ENCODE data around the gene RAP1GDS1.
"Not testable (repeated sequence)": the region's sequence is repeated elsewhere in the genome, so short reads cannot be mapped to it uniquely, and the experiment has no call there.

The RAP1GDS1 gene

GRCh38 chr4:98461121-98461865 is 200.1 kb downstream of the RAP1GDS1 start:
- H3K9me3 ChIP-seq (ENCODE audit: control insufficient read depth, low read length); H3K4me3 ChIP-seq (ENCODE audit: low read length); H3K4me1 ChIP-seq (ENCODE audit: control insufficient read depth, insufficient read depth, low read length); H3K9ac ChIP-seq (ENCODE audit: low read length); H3K36me3 ChIP-seq (ENCODE audit: control insufficient read depth, insufficient read depth, low read length); H3K27me3 ChIP-seq (ENCODE audit: control insufficient read depth, insufficient read depth, low read length): not testable (repeated sequence)

- no peaks in the 10 kb centered on the region for H3K4me1 ChIP-seq (ENCODE audit: control insufficient read depth, insufficient read depth, low read length)
- no peak overlapping the region for H3K4me3 ChIP-seq (ENCODE audit: low read length)
- no peaks in the 10 kb centered on the region for H3K27me3 ChIP-seq (ENCODE audit: control insufficient read depth, insufficient read depth, low read length)
- H3K9me3 ChIP-seq (ENCODE audit: control insufficient read depth, low read length), result no peaks in the 10 kb centered on the region
- H3K9ac ChIP-seq (ENCODE audit: low read length), result no peak overlapping the region
- no peaks in the 10 kb centered on the region for H3K36me3 ChIP-seq (ENCODE audit: control insufficient read depth, insufficient read depth, low read length)
Observed at GRCh38 chr4:98462487-98462886, 201.3 kb downstream of the RAP1GDS1 start.

- Histone ChIP-seq H3K4me3 (ENCODE audit: low read length) (no peak overlapping the region), H3K9ac (ENCODE audit: low read length) (no peak overlapping the region), H3K36me3 (ENCODE audit: control insufficient read depth, insufficient read depth, low read length) (no peaks in the 10 kb centered on the region), H3K27me3 (ENCODE audit: control insufficient read depth, insufficient read depth, low read length) (no peaks in the 10 kb centered on the region), H3K9me3 (ENCODE audit: control insufficient read depth, low read length) (no peaks in the 10 kb centered on the region), H3K4me1 (ENCODE audit: control insufficient read depth, insufficient read depth, low read length) (peaks cover 10% of the 10 kb centered on the region)
Observed at GRCh38 chr4:98466868-98467599, 205.8 kb downstream of the RAP1GDS1 start.

- peak overlapping the region; percentile 54 for H3K9ac ChIP-seq (ENCODE audit: low read length)
- H3K36me3 ChIP-seq (ENCODE audit: control insufficient read depth, insufficient read depth, low read length), result no peaks in the 10 kb centered on the region
- no peak overlapping the region for H3K4me3 ChIP-seq (ENCODE audit: low read length)
Observed at GRCh38 chr4:98467627-98468072, 206.5 kb downstream of the RAP1GDS1 start.

GRCh38 chr4:98468709-98469108 is 207.5 kb downstream of the RAP1GDS1 start:
- Histone ChIP-seq H3K4me3 (ENCODE audit: low read length) (no peak overlapping the region), H3K9me3 (ENCODE audit: control insufficient read depth, low read length) (no peaks in the 10 kb centered on the region), H3K36me3 (ENCODE audit: control insufficient read depth, insufficient read depth, low read length) (no peaks in the 10 kb centered on the region), H3K9ac (ENCODE audit: low read length) (no peak overlapping the region), H3K4me1 (ENCODE audit: control insufficient read depth, insufficient read depth, low read length) (peaks cover 10% of the 10 kb centered on the region), H3K27me3 (ENCODE audit: control insufficient read depth, insufficient read depth, low read length) (no peaks in the 10 kb centered on the region)

More at GRCh38 chr4:98467627-98468072, 206.5 kb downstream of the RAP1GDS1 start:
- H3K4me1 ChIP-seq (ENCODE audit: control insufficient read depth, insufficient read depth, low read length), result peaks cover 10% of the 10 kb centered on the region
- H3K27me3 ChIP-seq (ENCODE audit: control insufficient read depth, insufficient read depth, low read length), result no peaks in the 10 kb centered on the region
- H3K9me3 ChIP-seq (ENCODE audit: control insufficient read depth, low read length), result no peaks in the 10 kb centered on the region

GRCh38 chr4:98469771-98470170 is 208.6 kb downstream of the RAP1GDS1 start:
- no peaks in the 10 kb centered on the region for H3K27me3 ChIP-seq (ENCODE audit: control insufficient read depth, insufficient read depth, low read length)
- no peaks in the 10 kb centered on the region for H3K9me3 ChIP-seq (ENCODE audit: control insufficient read depth, low read length)
- no peak overlapping the region for H3K4me3 ChIP-seq (ENCODE audit: low read length)
- H3K4me1 ChIP-seq (ENCODE audit: control insufficient read depth, insufficient read depth, low read length), result peaks cover 10% of the 10 kb centered on the region
- no peaks in the 10 kb centered on the region for H3K36me3 ChIP-seq (ENCODE audit: control insufficient read depth, insufficient read depth, low read length)
- no peak overlapping the region for H3K9ac ChIP-seq (ENCODE audit: low read length)

GRCh38 chr4:98470366-98470765 is 209.2 kb downstream of the RAP1GDS1 start:
- H3K9me3 ChIP-seq (ENCODE audit: control insufficient read depth, low read length), result no peaks in the 10 kb centered on the region
- no peak overlapping the region for H3K4me3 ChIP-seq (ENCODE audit: low read length)
- peaks cover 10% of the 10 kb centered on the region for H3K4me1 ChIP-seq (ENCODE audit: control insufficient read depth, insufficient read depth, low read length)
- no peaks in the 10 kb centered on the region for H3K36me3 ChIP-seq (ENCODE audit: control insufficient read depth, insufficient read depth, low read length)
- no peak overlapping the region for H3K9ac ChIP-seq (ENCODE audit: low read length)
- no peaks in the 10 kb centered on the region for H3K27me3 ChIP-seq (ENCODE audit: control insufficient read depth, insufficient read depth, low read length)

- Histone ChIP-seq H3K4me3 (ENCODE audit: low read length) (no peak overlapping the region), H3K9ac (ENCODE audit: low read length) (no peak overlapping the region), H3K36me3 (ENCODE audit: control insufficient read depth, insufficient read depth, low read length) (no peaks in the 10 kb centered on the region), H3K27me3 (ENCODE audit: control insufficient read depth, insufficient read depth, low read length) (no peaks in the 10 kb centered on the region), H3K4me1 (ENCODE audit: control insufficient read depth, insufficient read depth, low read length) (peaks cover 10% of the 10 kb centered on the region), H3K9me3 (ENCODE audit: control insufficient read depth, low read length) (no peaks in the 10 kb centered on the region)
Observed at GRCh38 chr4:98470831-98471230, 209.6 kb downstream of the RAP1GDS1 start.

GRCh38 chr4:98473046-98473445 is 211.9 kb downstream of the RAP1GDS1 start:
- no peak overlapping the region for H3K4me3 ChIP-seq (ENCODE audit: low read length)
- peaks cover 10% of the 10 kb centered on the region for H3K4me1 ChIP-seq (ENCODE audit: control insufficient read depth, insufficient read depth, low read length)
- no peaks in the 10 kb centered on the region for H3K36me3 ChIP-seq (ENCODE audit: control insufficient read depth, insufficient read depth, low read length)
- H3K9me3 ChIP-seq (ENCODE audit: control insufficient read depth, low read length), result no peaks in the 10 kb centered on the region
- no peak overlapping the region for H3K9ac ChIP-seq (ENCODE audit: low read length)
- H3K27me3 ChIP-seq (ENCODE audit: control insufficient read depth, insufficient read depth, low read length), result no peaks in the 10 kb centered on the region

- Histone ChIP-seq H3K4me1 (ENCODE audit: control insufficient read depth, insufficient read depth, low read length) (peaks cover 5% of the 10 kb centered on the region), H3K4me3 (ENCODE audit: low read length) (no peak overlapping the region), H3K27me3 (ENCODE audit: control insufficient read depth, insufficient read depth, low read length) (no peaks in the 10 kb centered on the region), H3K36me3 (ENCODE audit: control insufficient read depth, insufficient read depth, low read length) (no peaks in the 10 kb centered on the region), H3K9me3 (ENCODE audit: control insufficient read depth, low read length) (no peaks in the 10 kb centered on the region), H3K9ac (ENCODE audit: low read length) (no peak overlapping the region)
Observed at GRCh38 chr4:98474408-98474844, 213.2 kb downstream of the RAP1GDS1 start.

GRCh38 chr4:98476891-98477290 is 215.7 kb downstream of the RAP1GDS1 start:
- Histone ChIP-seq H3K4me1 (ENCODE audit: control insufficient read depth, insufficient read depth, low read length) (peaks cover 16% of the 10 kb centered on the region), H3K9me3 (ENCODE audit: control insufficient read depth, low read length) (no peaks in the 10 kb centered on the region), H3K27me3 (ENCODE audit: control insufficient read depth, insufficient read depth, low read length) (no peaks in the 10 kb centered on the region), H3K4me3 (ENCODE audit: low read length) (no peak overlapping the region), H3K9ac (ENCODE audit: low read length) (no peak overlapping the region), H3K36me3 (ENCODE audit: control insufficient read depth, insufficient read depth, low read length) (no peaks in the 10 kb centered on the region)

GRCh38 chr4:98479590-98479989 is 218.4 kb downstream of the RAP1GDS1 start:
- H3K9ac ChIP-seq (ENCODE audit: low read length); H3K4me3 ChIP-seq (ENCODE audit: low read length); H3K27me3 ChIP-seq (ENCODE audit: control insufficient read depth, insufficient read depth, low read length); H3K9me3 ChIP-seq (ENCODE audit: control insufficient read depth, low read length); H3K36me3 ChIP-seq (ENCODE audit: control insufficient read depth, insufficient read depth, low read length): not testable (repeated sequence)
- peaks cover 41% of the 10 kb centered on the region for H3K4me1 ChIP-seq (ENCODE audit: control insufficient read depth, insufficient read depth, low read length)
